PC-3 (cell line): ENCODE results near the gene PDIA4.
"Not testable (repeated sequence)": the region's sequence is repeated elsewhere in the genome, so short reads cannot be mapped to it uniquely, and the experiment has no call there.

ENCODE experiments used
- CTCF ChIP-seq: fragments of 300-600 bp; sonication (generic); conservative IDR thresholded peaks from 2 replicates; pipeline ENCODE4 v1.5.1; 2017; ENCODE audit warnings: antibody characterized with exemption, low read depth, mild to moderate bottlenecking, low read length
- EZH2 ChIP-seq: fragments of 300-600 bp; sonication (generic); IDR thresholded peaks from one replicate; pipeline ENCODE4 v1.6.1; 2017; ENCODE audit warnings: antibody characterized with exemption, mild to moderate bottlenecking, low read length; ENCODE audit not compliant: unreplicated experiment
- EZH2phosphoT487 ChIP-seq: fragments of 300-600 bp; sonication (generic); IDR thresholded peaks from 2 replicates; pipeline ENCODE4 v1.6.1; 2018; ENCODE audit warnings: mild to moderate bottlenecking, antibody characterized with exemption, low read length, borderline replicate concordance

GRCh38 chr7:149030439-149030838 lies 2.1 kb upstream of the PDIA4 start:
- TF ChIP-seq CTCF, EZH2, EZH2phosphoT487: not testable (repeated sequence)
